Hepatocyte (in vitro differentiated cells): ENCODE measurements around the gene MRPS23. TPM values are rescaled to one million over a fixed set of nuclear protein-coding genes. Genes with fewer than 3 reads are reported as not detected.

Experiments used
- DNase-seq: peaks from one replicate; pipeline ENCODE4 v3.0.0-alpha.2; 2016; ENCODE audit warnings: low spot score
- H2AFZ ChIP-seq: fragments of 200-600 bp; sonication (generic); 2 replicates; pipeline ENCODE4 v1.6.0; 2016; ENCODE audit warnings: antibody characterized with exemption, mild to moderate bottlenecking
- H3K27ac ChIP-seq: fragments of 200-600 bp; sonication (generic); 2 replicates; pipeline ENCODE4 v1.5.1; 2016; ENCODE audit warnings: mild to moderate bottlenecking
- H3K27me3 ChIP-seq: fragments of 200-600 bp; sonication (generic); 2 replicates; pipeline ENCODE4 v1.6.1; 2016
- H3K36me3 ChIP-seq: fragments of 200-600 bp; sonication (generic); replicated peaks from 2 replicates; pipeline ENCODE4 v1.5.1; 2016; ENCODE audit warnings: low read depth; ENCODE audit not compliant: insufficient read depth
- H3K4me1 ChIP-seq: fragments of 200-600 bp; sonication (generic); 2 replicates; pipeline ENCODE4 v1.5.1; 2016; ENCODE audit warnings: mild to moderate bottlenecking, moderate library complexity; ENCODE audit not compliant: insufficient read depth
- H3K4me2 ChIP-seq: fragments of 200-600 bp; sonication (generic); 2 replicates; pipeline ENCODE4 v1.6.0; 2016
- H3K4me3 ChIP-seq: fragments of 200-600 bp; sonication (generic); 2 replicates; pipeline ENCODE4 v1.5.1; 2016; ENCODE audit warnings: mild to moderate bottlenecking
- H3K79me2 ChIP-seq: fragments of 200-600 bp; sonication (generic); 2 replicates; pipeline ENCODE4 v1.6.0; 2017; ENCODE audit warnings: mild to moderate bottlenecking
- H3K9me2 ChIP-seq: fragments of 200-600 bp; sonication (generic); replicated peaks from 2 replicates; pipeline ENCODE4 v1.6.0; 2017; ENCODE audit warnings: mild to moderate bottlenecking; ENCODE audit not compliant: insufficient read depth
- H3K9me3 ChIP-seq: fragments of 200-600 bp; sonication (generic); 2 replicates; pipeline ENCODE4 v1.5.1; 2016; ENCODE audit warnings: low read depth, mild to moderate bottlenecking
- H4K20me1 ChIP-seq: fragments of 200-600 bp; sonication (generic); 2 replicates; pipeline ENCODE4 v1.6.0; 2016; ENCODE audit warnings: mild to moderate bottlenecking; ENCODE audit not compliant: insufficient read depth, poor library complexity, severe bottlenecking
- EZH2 ChIP-seq: fragments of 200-600 bp; sonication (generic); IDR thresholded peaks from 2 replicates; pipeline ENCODE4 v1.6.1; 2016; ENCODE audit warnings: antibody characterized with exemption, mild to moderate bottlenecking, borderline replicate concordance
- EZH2phosphoT487 ChIP-seq: fragments of 200-600 bp; sonication (generic); IDR thresholded peaks from one replicate; pipeline ENCODE4 v1.6.1; 2018; ENCODE audit warnings: antibody characterized with exemption, mild to moderate bottlenecking, low read depth, moderate library complexity; ENCODE audit not compliant: unreplicated experiment, severe bottlenecking
- WGBS: methylation state at CpG from one replicate; pipeline ENCODE4 v1.1.6; 2016; ENCODE audit warnings: low lambda C conversion rate; ENCODE audit errors: missing lambda C conversion rate; 5-methylcytosine and 5-hydroxymethylcytosine counted together
- polyA plus RNA-seq: library from polyadenylated mRNA; unstranded; fragments of >200 nt; fragmentation: Nextera tagmentation; extraction: Ambion mirVana; gene quantifications from 2 replicates; pipeline ENCODE4 v1.2.1, GENCODE V29; 2016
- total RNA-seq: library from RNA; depleted of rRNA; stranded (reverse); fragments of >200 nt; gene quantifications from 2 replicates; pipeline ENCODE4 v1.2.3, GENCODE V29; 2014
- TF ChIP-seq, protein P1 (sequence below): fragments of 200-600 bp; sonication (generic); IDR thresholded peaks from 2 replicates; pipeline ENCODE4 v1.5.1; 2016; ENCODE audit warnings: antibody characterized with exemption, mild to moderate bottlenecking; ENCODE audit not compliant: poor library complexity

MRPS23 gene
- total and polyA plus RNA-seq, 2 experiments from 2014 or later, result 21.9 to 44.2 TPM

DNA sequence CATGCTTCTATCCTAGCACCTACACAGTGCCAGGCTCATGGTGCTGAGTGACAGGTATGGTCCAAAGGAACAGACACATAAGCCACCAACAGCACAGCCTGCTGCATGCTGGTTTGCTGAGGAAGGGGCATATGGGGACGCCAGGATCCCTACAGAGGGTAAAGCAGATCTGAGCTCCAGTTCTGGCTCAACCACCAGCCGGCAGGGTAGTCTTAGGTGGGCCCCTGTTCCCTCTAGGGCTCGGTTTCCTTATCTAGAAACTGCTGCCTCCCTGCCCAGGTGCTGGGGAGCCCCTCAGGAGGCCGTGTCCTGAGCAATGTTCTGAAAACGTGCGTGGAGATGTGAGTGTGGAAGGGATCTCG, 24.2 kb upstream of the MRPS23 start:
- Histone ChIP-seq H3K4me3 (no peak overlapping the region), H3K4me2 (peak overlapping the region; percentile 59), H3K9me3 (no peaks in the 10 kb centered on the region), H3K79me2 (no peaks in the 10 kb centered on the region), H3K4me1 (peaks cover 38% of the 10 kb centered on the region), H3K36me3 (no peaks in the 10 kb centered on the region), H2AFZ (no peak overlapping the region), H3K27ac (peak overlapping the region; percentile 94), H3K27me3 (no peaks in the 10 kb centered on the region), H3K9me2 (no peaks in the 10 kb centered on the region), H4K20me1 (no peaks in the 10 kb centered on the region)
- DNase-seq, result no peak
- TF ChIP-seq EZH2phosphoT487 (no peak), EZH2 (no peak)
- TF ChIP-seq, protein P1, sequence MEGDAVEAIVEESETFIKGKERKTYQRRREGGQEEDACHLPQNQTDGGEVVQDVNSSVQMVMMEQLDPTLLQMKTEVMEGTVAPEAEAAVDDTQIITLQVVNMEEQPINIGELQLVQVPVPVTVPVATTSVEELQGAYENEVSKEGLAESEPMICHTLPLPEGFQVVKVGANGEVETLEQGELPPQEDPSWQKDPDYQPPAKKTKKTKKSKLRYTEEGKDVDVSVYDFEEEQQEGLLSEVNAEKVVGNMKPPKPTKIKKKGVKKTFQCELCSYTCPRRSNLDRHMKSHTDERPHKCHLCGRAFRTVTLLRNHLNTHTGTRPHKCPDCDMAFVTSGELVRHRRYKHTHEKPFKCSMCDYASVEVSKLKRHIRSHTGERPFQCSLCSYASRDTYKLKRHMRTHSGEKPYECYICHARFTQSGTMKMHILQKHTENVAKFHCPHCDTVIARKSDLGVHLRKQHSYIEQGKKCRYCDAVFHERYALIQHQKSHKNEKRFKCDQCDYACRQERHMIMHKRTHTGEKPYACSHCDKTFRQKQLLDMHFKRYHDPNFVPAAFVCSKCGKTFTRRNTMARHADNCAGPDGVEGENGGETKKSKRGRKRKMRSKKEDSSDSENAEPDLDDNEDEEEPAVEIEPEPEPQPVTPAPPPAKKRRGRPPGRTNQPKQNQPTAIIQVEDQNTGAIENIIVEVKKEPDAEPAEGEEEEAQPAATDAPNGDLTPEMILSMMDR, result no peak
- WGBS, result 56% methylated on average over 7 of the region's 7 CpGs

DNA sequence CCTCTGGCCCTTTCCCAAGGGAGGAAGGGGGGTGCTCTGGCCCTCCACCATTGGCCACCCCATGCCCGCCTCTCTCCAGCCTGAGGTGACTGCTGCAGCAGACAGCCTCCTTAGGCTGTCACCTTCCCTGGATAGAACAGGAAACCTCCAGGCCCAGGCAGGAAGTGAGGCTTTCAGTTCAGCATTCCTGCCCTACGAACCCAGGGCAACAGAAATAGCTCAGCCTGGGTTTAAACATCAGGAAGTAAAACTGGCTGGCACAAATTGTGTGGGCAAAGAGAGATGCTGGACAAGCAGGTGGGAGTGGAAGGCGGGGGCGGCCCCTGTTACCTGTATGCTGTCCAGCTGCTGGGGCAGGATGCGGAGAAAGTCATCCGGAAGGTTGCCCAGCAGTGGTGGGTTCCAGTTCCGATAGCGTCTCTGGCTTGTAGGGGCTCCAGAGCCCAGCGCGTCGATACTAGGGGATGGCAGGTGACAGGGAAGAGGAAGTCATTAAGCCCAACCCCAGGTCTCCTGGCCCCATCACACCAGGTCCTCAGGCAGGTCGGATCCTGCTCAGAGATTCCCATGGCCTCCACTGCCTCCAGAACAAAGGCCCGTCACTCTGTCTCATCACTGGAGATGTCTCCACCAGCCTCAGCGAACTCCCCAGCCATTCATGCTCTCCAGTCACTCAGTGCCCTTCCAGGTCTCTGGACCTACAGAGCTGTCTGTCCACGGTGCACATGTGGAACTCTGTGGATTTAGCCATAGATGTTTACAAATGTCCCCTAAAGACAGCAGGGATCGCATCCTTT, 23.6 kb upstream of the MRPS23 start:
- H3K79me2 ChIP-seq, result no peaks in the 10 kb centered on the region
- TF ChIP-seq, protein P1, result no peak
- no peak for TF ChIP-seq EZH2phosphoT487
- no peak for TF ChIP-seq EZH2
- peaks cover 38% of the 10 kb centered on the region for H3K4me1 ChIP-seq

DNA sequence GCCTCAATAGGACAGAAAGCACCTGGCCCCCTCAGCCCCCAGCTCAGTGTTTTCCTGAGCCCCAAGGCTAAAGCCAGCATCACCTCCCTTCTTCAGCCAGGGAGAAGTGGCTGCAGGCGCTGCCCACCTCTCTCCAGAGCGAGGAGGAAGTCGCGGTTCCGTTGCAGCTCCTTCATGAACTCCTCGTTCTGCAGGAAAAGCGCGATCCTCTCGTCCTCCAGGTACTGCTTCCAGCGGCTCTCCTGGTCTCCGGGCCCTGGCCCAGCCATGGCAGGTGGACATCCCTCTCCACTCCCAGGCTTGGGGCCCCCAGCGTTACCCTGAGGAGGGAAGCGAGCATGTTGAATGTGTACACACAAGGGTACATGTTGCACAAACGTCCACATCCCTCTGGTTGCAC, 22.7 kb upstream of the MRPS23 start:
- no peak overlapping the region for H2AFZ ChIP-seq
- TF ChIP-seq, protein P1, result no peak
- TF ChIP-seq EZH2 (no peak), EZH2phosphoT487 (no peak)
- no peaks in the 10 kb centered on the region for H3K27me3 ChIP-seq
- H3K27ac ChIP-seq, result no peak overlapping the region
- 96% methylated on average over 14 of the region's 14 CpGs for WGBS
- H3K79me2 ChIP-seq, result no peaks in the 10 kb centered on the region
- H3K9me3 ChIP-seq, result no peaks in the 10 kb centered on the region
- peaks cover 44% of the 10 kb centered on the region for H3K4me1 ChIP-seq
- no peak overlapping the region for H3K4me2 ChIP-seq
- H4K20me1 ChIP-seq, result no peaks in the 10 kb centered on the region
- no peaks in the 10 kb centered on the region for H3K9me2 ChIP-seq
- no peak for DNase-seq
- H3K4me3 ChIP-seq, result no peak overlapping the region
- no peaks in the 10 kb centered on the region for H3K36me3 ChIP-seq

More for the DNA sequence above, 23.6 kb upstream of the MRPS23 start:
- no peaks in the 10 kb centered on the region for H3K36me3 ChIP-seq
- H4K20me1 ChIP-seq, result no peaks in the 10 kb centered on the region
- 93% methylated on average over 16 of the region's 16 CpGs for WGBS
- H3K27me3 ChIP-seq, result no peaks in the 10 kb centered on the region
- no peaks in the 10 kb centered on the region for H3K9me2 ChIP-seq
- no peak for DNase-seq
- H3K9me3 ChIP-seq, result no peaks in the 10 kb centered on the region
- H2AFZ ChIP-seq, result no peak overlapping the region
- H3K4me3 ChIP-seq, result no peak overlapping the region
- peak overlapping the region; percentile 94 for H3K27ac ChIP-seq
- H3K4me2 ChIP-seq, result no peak overlapping the region
